ENCODE results near the gene AK8. TPM values are rescaled to one million over a fixed set of nuclear protein-coding genes. Genes with fewer than 3 reads are reported as not detected.

Gene AK8
- under 1 TPM in 1 of 2 experiments, not detected in 1; 0.11 TPM for total RNA-seq

GRCh38 chr9:132877824-132878694 lies at the start of gene AK8:
TSS of gene AK8 (minus strand) at chr9:132878284. CDS start at chr9:132878255, 29 bp downstream.
- CTCF ChIA-PET: interaction anchor here (1.0 kb wide), 1 partner anchor 147 kb away, joined by 3 read pairs; no protein-coding TSS in a partner anchor
- POLR2A ChIA-PET: interaction anchor here (1.0 to 1.1 kb wide), 2 partner anchors 66 to 68 kb away, joined by 3 to 7 read pairs; partner anchors contain the start of gene TSC1

- CTCF ChIA-PET: no interaction called here
- POLR2A ChIA-PET: no interaction called here
Observed at GRCh38 chr9:132927704-132928103, 49.6 kb upstream of the AK8 start.

GRCh38 chr9:132923346-132923902 lies 45.3 kb upstream of the AK8 start:
- POLR2A ChIA-PET: no interaction called here

GRCh38 chr9:132919614-132920268 lies 41.7 kb upstream of the AK8 start:
- ChIA-PET POLR2A (no interaction called here), CTCF (no interaction called here)

More at GRCh38 chr9:132923346-132923902, 45.3 kb upstream of the AK8 start:
- CTCF ChIA-PET: no interaction called here

- POLR2A ChIA-PET: no interaction called here
Observed at GRCh38 chr9:132914924-132915323, 36.8 kb upstream of the AK8 start.

GRCh38 chr9:132912131-132912530 lies 34.0 kb upstream of the AK8 start:
- POLR2A ChIA-PET: no interaction called here
- CTCF ChIA-PET: interaction anchor here (1.0 kb wide), 1 partner anchor 10 kb away, joined by 3 read pairs; no protein-coding TSS in a partner anchor

More at GRCh38 chr9:132914924-132915323, 36.8 kb upstream of the AK8 start:
- CTCF ChIA-PET: no interaction called here

GRCh38 chr9:132910376-132910775 lies 32.3 kb upstream of the AK8 start:
- POLR2A ChIA-PET: no interaction called here
- CTCF ChIA-PET: no interaction called here

GRCh38 chr9:132909311-132909710 lies 31.2 kb upstream of the AK8 start:
- ChIA-PET POLR2A (no interaction called here), CTCF (no interaction called here)

- POLR2A ChIA-PET: interaction anchor here (0.8 kb wide), 1 partner anchor 36 kb away, joined by 6 read pairs; no protein-coding TSS in a partner anchor
- CTCF ChIA-PET: interaction anchor here (1.1 kb wide), 1 partner anchor 46 kb away, joined by 3 read pairs; no protein-coding TSS in a partner anchor
Observed at GRCh38 chr9:132908635-132909034, 30.6 kb upstream of the AK8 start.

- ChIA-PET CTCF (no interaction called here), POLR2A (no interaction called here)
Observed at GRCh38 chr9:132905726-132906125, 27.6 kb upstream of the AK8 start.

- ChIA-PET CTCF (no interaction called here), POLR2A (interaction anchor here (0.6 to 0.7 kb wide), 2 partner anchors 11 to 51 kb away, joined by 3 to 5 read pairs; no protein-coding TSS in a partner anchor)
Observed at GRCh38 chr9:132903574-132904492, 25.7 kb upstream of the AK8 start.

GRCh38 chr9:132901858-132902831 lies 24.1 kb upstream of the AK8 start:
- CTCF ChIA-PET: interaction anchor here (0.6 to 1.0 kb wide), 3 partner anchors 10 to 134 kb away, joined by 3 to 4 read pairs (median 3); no protein-coding TSS in a partner anchor
- POLR2A ChIA-PET: no interaction called here

GRCh38 chr9:132898051-132898450 lies 20.0 kb upstream of the AK8 start:
- ChIA-PET CTCF (no interaction called here), POLR2A (no interaction called here)

GRCh38 chr9:132896906-132897305 lies 18.8 kb upstream of the AK8 start:
- ChIA-PET CTCF (interaction anchor here (0.6 to 0.7 kb wide), 3 partner anchors 16 to 563 kb away, joined by 3 to 5 read pairs (median 3); no protein-coding TSS in a partner anchor), POLR2A (no interaction called here)

GRCh38 chr9:132896264-132896663 lies 18.2 kb upstream of the AK8 start:
- POLR2A ChIA-PET: no interaction called here
- CTCF ChIA-PET: no interaction called here

GRCh38 chr9:132894862-132895835 lies 17.1 kb upstream of the AK8 start:
- ChIA-PET CTCF (no interaction called here), POLR2A (interaction anchor here (0.6 to 0.7 kb wide), 2 partner anchors 48 to 501 kb away, joined by 4 read pairs; no protein-coding TSS in a partner anchor)

GRCh38 chr9:132894346-132894745 lies 16.3 kb upstream of the AK8 start:
- ChIA-PET POLR2A (no interaction called here), CTCF (no interaction called here)
